ENCODE measurements around the gene HTR3D.

HTR3D gene

DNA sequence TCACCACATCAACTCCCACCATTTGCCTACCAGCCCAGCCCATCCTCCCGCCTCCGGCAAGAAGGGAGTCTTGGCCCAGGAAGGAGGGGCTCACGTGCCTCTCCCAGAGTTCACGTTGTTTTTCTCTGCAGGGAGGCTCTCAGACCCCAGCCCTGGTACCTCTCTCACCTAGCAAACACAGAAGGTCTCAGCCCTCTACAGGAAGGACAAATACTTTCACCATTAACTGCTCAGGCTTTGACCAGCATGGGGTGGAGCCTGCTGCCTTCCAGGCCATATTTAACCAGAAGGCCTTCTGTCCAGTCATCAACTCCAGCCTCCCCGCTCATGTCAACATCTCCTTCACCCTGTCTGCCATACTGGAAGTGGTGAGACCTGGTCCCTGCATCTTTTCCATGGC lies 46.3 kb downstream of the HTR3D start:
- TF ChIP-seq, protein P1, sequence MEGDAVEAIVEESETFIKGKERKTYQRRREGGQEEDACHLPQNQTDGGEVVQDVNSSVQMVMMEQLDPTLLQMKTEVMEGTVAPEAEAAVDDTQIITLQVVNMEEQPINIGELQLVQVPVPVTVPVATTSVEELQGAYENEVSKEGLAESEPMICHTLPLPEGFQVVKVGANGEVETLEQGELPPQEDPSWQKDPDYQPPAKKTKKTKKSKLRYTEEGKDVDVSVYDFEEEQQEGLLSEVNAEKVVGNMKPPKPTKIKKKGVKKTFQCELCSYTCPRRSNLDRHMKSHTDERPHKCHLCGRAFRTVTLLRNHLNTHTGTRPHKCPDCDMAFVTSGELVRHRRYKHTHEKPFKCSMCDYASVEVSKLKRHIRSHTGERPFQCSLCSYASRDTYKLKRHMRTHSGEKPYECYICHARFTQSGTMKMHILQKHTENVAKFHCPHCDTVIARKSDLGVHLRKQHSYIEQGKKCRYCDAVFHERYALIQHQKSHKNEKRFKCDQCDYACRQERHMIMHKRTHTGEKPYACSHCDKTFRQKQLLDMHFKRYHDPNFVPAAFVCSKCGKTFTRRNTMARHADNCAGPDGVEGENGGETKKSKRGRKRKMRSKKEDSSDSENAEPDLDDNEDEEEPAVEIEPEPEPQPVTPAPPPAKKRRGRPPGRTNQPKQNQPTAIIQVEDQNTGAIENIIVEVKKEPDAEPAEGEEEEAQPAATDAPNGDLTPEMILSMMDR (IDR thresholded peaks at IDR 0.05; ENCODE audit: insufficient read depth, low read length, missing control alignments), result no peak
- no peak overlapping the region for H3K4me3 ChIP-seq (ENCODE audit: low read depth, low read length)
- CTCF ChIA-PET, result no interaction called here
- DNase-seq (ENCODE audit: low read depth, low spot score), result no peak
- POLR2A ChIA-PET, result no interaction called here

DNA sequence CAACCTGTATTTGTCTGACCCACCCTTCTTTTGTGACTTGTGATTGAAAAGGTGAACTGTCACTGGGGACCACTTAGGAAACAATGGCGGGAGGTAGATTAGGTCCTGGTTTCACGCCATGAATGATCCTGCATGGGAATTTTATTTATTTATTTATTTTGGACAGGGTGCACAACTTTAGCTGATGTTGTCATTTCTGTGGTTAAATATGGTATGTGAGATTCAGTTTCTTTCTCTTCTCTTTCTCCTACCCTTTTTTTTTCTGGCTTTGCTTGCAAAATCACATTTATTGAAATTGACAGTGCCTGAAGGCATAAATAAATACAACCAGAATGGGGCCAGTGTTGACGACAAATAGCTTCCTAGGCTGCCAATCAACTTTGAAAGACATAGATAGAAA lies 47.3 kb downstream of the HTR3D start:
- CTCF ChIA-PET, result interaction anchor here (0.9 kb wide), 1 partner anchor 57 kb away, joined by 3 read pairs; the partner anchor contains the start of gene EIF2B5
- POLR2A ChIA-PET, result no interaction called here
- DNase-seq (ENCODE audit: low read depth, low spot score), result no peak
- H3K4me3 ChIP-seq (ENCODE audit: low read depth, low read length), result no peak overlapping the region
- TF ChIP-seq, protein P1 (IDR thresholded peaks at IDR 0.05; ENCODE audit: insufficient read depth, low read length, missing control alignments), result no peak

DNA sequence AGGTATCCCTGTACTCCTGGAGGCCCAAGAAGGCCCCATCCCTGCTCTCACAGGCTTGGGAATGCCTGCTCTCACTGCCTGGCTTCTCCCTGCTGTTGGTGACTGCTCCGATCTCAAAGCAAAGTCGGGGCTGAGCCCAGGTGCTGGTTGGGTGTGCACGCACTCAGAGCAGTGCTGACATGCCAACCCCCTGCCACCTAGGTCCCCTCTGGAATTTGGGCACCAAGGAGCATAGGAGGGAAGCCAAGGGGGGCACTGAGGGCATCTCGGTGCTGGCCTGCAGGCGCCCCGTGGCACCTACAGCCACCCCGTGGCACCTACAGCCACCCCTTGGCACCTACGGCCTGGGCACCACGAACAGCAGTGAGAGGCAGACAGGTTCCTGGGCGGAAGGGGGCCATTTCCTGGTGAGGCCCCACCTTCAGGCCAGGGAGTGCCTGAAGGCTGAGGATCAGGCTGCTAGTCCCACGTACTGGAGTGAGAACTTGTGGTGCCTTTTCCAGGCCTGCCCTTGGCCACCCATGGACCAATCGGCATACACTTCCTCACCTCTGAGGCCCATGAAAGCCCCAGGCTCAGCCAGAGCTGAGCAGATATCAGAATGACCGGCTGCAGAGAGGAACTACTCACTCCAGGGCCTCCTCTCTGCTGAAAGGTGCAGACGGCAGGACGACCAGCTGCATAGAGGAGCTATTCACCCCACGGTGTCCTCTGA lies 49.7 kb downstream of the HTR3D start:
- ChIA-PET POLR2A (no interaction called here), CTCF (no interaction called here)
- TF ChIP-seq, protein P1 (IDR thresholded peaks at IDR 0.05; ENCODE audit: insufficient read depth, low read length, missing control alignments), result no peak
- H3K4me3 ChIP-seq (ENCODE audit: low read depth, low read length), result no peak overlapping the region
- DNase-seq (ENCODE audit: low read depth, low spot score), result no peak

DNA sequence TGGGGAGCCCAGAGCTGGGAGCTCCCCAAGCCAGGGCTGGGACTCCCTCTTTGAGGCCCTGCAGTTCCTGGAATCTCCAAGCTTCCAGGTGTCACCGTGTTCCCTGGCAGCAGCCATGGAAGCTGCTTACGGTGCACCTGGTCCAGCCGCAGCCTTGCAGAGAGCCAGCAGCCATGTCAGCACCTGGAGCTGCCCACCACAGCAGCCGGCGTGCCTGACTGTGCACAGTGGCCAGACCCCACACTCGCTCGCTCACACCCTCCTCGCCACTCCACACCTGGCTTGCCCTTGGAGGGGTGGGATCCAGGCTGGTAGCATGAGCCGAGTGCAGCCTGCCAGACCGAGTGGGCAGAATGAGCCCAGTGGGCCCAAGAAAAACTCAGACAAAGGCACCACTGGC lies 50.5 kb downstream of the HTR3D start:
- CTCF ChIA-PET, result no interaction called here
- H3K4me3 ChIP-seq (ENCODE audit: low read depth, low read length), result no peak overlapping the region
- POLR2A ChIA-PET, result interaction anchor here (0.6 kb wide), 1 partner anchor 693 kb away, joined by 3 read pairs; no protein-coding TSS in a partner anchor
- no peak for DNase-seq (ENCODE audit: low read depth, low spot score)
- TF ChIP-seq, protein P1 (IDR thresholded peaks at IDR 0.05; ENCODE audit: insufficient read depth, low read length, missing control alignments), result no peak

DNA sequence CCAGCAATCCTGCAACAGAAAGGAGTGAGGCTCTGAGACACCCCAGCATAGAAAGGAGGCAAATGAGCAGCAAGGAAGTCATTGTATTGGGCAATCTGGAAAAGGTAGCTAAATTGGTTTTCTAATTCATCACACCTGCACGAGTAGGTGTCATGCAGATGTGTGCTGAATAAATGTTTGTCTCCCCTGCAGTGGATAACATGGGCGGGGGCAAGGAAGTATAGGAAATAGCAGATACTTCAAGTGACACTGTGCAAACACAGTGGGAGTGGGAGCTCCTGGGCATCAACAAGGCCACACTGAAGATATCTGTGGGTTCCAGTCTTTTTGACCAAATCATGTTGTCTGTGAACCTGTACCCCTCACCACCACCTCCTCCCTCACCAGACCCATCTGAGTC lies 50.9 kb downstream of the HTR3D start:
- CTCF ChIA-PET, result no interaction called here
- no peak for DNase-seq (ENCODE audit: low read depth, low spot score)

DNA sequence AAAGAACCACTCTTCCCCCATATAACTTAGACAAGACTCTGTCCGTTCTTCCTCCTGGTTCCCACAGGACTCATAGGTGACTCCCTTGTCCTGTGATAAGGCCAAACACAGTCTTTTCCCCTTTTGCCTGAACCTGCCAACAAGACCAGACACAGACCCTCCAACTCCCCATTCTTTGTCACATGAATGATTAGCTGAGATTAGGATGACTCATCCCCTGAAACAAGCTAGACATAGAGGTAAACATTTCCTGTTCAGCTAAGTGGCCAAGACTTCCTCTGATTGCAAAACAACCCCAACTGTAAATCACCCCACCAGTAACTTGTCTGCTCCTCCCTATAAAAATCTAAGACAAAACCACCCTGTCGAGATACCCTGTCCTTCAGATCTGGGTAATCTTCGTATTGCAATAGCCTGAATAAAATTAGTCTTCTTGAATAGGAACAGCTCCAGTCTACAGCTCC lies 53.9 kb downstream of the HTR3D start:
- CTCF ChIA-PET, result no interaction called here
- H3K4me3 ChIP-seq (ENCODE audit: low read depth, low read length), result no peak overlapping the region
- no peak for DNase-seq (ENCODE audit: low read depth, low spot score)
- POLR2A ChIA-PET, result no interaction called here
- TF ChIP-seq, protein P1 (IDR thresholded peaks at IDR 0.05; ENCODE audit: insufficient read depth, low read length, missing control alignments), result no peak

More for the DNA sequence above, 50.9 kb downstream of the HTR3D start:
- POLR2A ChIA-PET, result interaction anchor here (0.6 kb wide), 1 partner anchor 692 kb away, joined by 3 read pairs; no protein-coding TSS in a partner anchor
- no peak overlapping the region for H3K4me3 ChIP-seq (ENCODE audit: low read depth, low read length)
- TF ChIP-seq, protein P1 (IDR thresholded peaks at IDR 0.05; ENCODE audit: insufficient read depth, low read length, missing control alignments), result no peak
